Activated naive CD8-positive, alpha-beta T cell (primary cell): Measurements from ENCODE around the gene KCNAB2.

Source experiments
- H3K27ac Mint-ChIP-seq: one replicate; pipeline ENCODE4 v1.8.0; 2021; ENCODE audit warnings: mixed read lengths
- H3K27me3 Mint-ChIP-seq: one replicate; pipeline ENCODE4 v1.8.0; 2021; ENCODE audit warnings: mixed read lengths
- H3K36me3 Mint-ChIP-seq: one replicate; pipeline ENCODE4 v1.8.0; 2021; ENCODE audit warnings: mixed read lengths
- H3K4me1 Mint-ChIP-seq: one replicate; pipeline ENCODE4 v1.8.0; 2021; ENCODE audit warnings: low read depth, mixed read lengths
- H3K4me3 Mint-ChIP-seq: one replicate; pipeline ENCODE4 v1.8.0; 2021; ENCODE audit warnings: mild to moderate bottlenecking, mixed read lengths
- H3K9me3 Mint-ChIP-seq: one replicate; pipeline ENCODE4 v1.8.0; 2021; ENCODE audit warnings: low read depth, mixed read lengths

Gene KCNAB2

GRCh38 chr1:6086358-6086757, 40.7 kb downstream of the KCNAB2 start:
- peaks cover 2% of the 10 kb centered on the region for H3K36me3 Mint-ChIP-seq

GRCh38 chr1:6086762-6087376, 41.2 kb downstream of the KCNAB2 start:
- Mint-ChIP-seq H3K4me1 (no peaks in the 10 kb centered on the region), H3K4me3 (no peak overlapping the region), H3K9me3 (no peaks in the 10 kb centered on the region), H3K27ac (peak overlapping the region; percentile 28), H3K36me3 (peaks cover 2% of the 10 kb centered on the region), H3K27me3 (no peaks in the 10 kb centered on the region)

More at GRCh38 chr1:6086358-6086757, 40.7 kb downstream of the KCNAB2 start:
- Mint-ChIP-seq H3K4me3 (no peak overlapping the region), H3K27ac (no peak overlapping the region), H3K9me3 (no peaks in the 10 kb centered on the region), H3K4me1 (no peaks in the 10 kb centered on the region), H3K27me3 (no peaks in the 10 kb centered on the region)

GRCh38 chr1:6087377-6087772, 41.7 kb downstream of the KCNAB2 start:
- peaks cover 2% of the 10 kb centered on the region for H3K36me3 Mint-ChIP-seq
- no peaks in the 10 kb centered on the region for H3K4me1 Mint-ChIP-seq
- no peak overlapping the region for H3K27ac Mint-ChIP-seq

GRCh38 chr1:6087958-6088357, 42.3 kb downstream of the KCNAB2 start:
- no peak overlapping the region for H3K27ac Mint-ChIP-seq
- no peaks in the 10 kb centered on the region for H3K4me1 Mint-ChIP-seq
- H3K27me3 Mint-ChIP-seq = no peaks in the 10 kb centered on the region
- no peak overlapping the region for H3K4me3 Mint-ChIP-seq
- peaks cover 2% of the 10 kb centered on the region for H3K36me3 Mint-ChIP-seq
- no peaks in the 10 kb centered on the region for H3K9me3 Mint-ChIP-seq

More at GRCh38 chr1:6087377-6087772, 41.7 kb downstream of the KCNAB2 start:
- Mint-ChIP-seq H3K27me3 (no peaks in the 10 kb centered on the region), H3K4me3 (no peak overlapping the region), H3K9me3 (no peaks in the 10 kb centered on the region)

- H3K9me3 Mint-ChIP-seq = no peaks in the 10 kb centered on the region
- H3K4me3 Mint-ChIP-seq = no peak overlapping the region
- H3K4me1 Mint-ChIP-seq = no peaks in the 10 kb centered on the region
- H3K27ac Mint-ChIP-seq = no peak overlapping the region
- no peaks in the 10 kb centered on the region for H3K27me3 Mint-ChIP-seq
- H3K36me3 Mint-ChIP-seq = peaks cover 2% of the 10 kb centered on the region
Observed at GRCh38 chr1:6088956-6089355, 43.3 kb downstream of the KCNAB2 start.

- no peaks in the 10 kb centered on the region for H3K9me3 Mint-ChIP-seq
- H3K4me3 Mint-ChIP-seq = no peak overlapping the region
- H3K36me3 Mint-ChIP-seq = peaks cover 2% of the 10 kb centered on the region
- no peaks in the 10 kb centered on the region for H3K4me1 Mint-ChIP-seq
- H3K27ac Mint-ChIP-seq = no peak overlapping the region
- H3K27me3 Mint-ChIP-seq = no peaks in the 10 kb centered on the region
Observed at GRCh38 chr1:6090288-6090687, 44.6 kb downstream of the KCNAB2 start.

- H3K36me3 Mint-ChIP-seq = peaks cover 2% of the 10 kb centered on the region
- no peak overlapping the region for H3K4me3 Mint-ChIP-seq
- no peaks in the 10 kb centered on the region for H3K27me3 Mint-ChIP-seq
- H3K27ac Mint-ChIP-seq = no peak overlapping the region
- H3K4me1 Mint-ChIP-seq = no peaks in the 10 kb centered on the region
- no peaks in the 10 kb centered on the region for H3K9me3 Mint-ChIP-seq
Observed at GRCh38 chr1:6090996-6091822, 45.5 kb downstream of the KCNAB2 start.

- H3K27ac Mint-ChIP-seq = no peak overlapping the region
- H3K36me3 Mint-ChIP-seq = peaks cover 2% of the 10 kb centered on the region
- no peaks in the 10 kb centered on the region for H3K4me1 Mint-ChIP-seq
- no peaks in the 10 kb centered on the region for H3K9me3 Mint-ChIP-seq
- no peaks in the 10 kb centered on the region for H3K27me3 Mint-ChIP-seq
- H3K4me3 Mint-ChIP-seq = no peak overlapping the region
Observed at GRCh38 chr1:6091823-6092109, 46.1 kb downstream of the KCNAB2 start.

- Mint-ChIP-seq H3K27me3 (no peaks in the 10 kb centered on the region), H3K36me3 (peaks cover 2% of the 10 kb centered on the region), H3K27ac (no peak overlapping the region), H3K9me3 (no peaks in the 10 kb centered on the region), H3K4me3 (no peak overlapping the region), H3K4me1 (no peaks in the 10 kb centered on the region)
Observed at GRCh38 chr1:6092211-6092610, 46.5 kb downstream of the KCNAB2 start.

GRCh38 chr1:6093071-6093470, 47.4 kb downstream of the KCNAB2 start:
- H3K36me3 Mint-ChIP-seq = peaks cover 2% of the 10 kb centered on the region
- no peaks in the 10 kb centered on the region for H3K27me3 Mint-ChIP-seq
- no peak overlapping the region for H3K27ac Mint-ChIP-seq
- no peaks in the 10 kb centered on the region for H3K9me3 Mint-ChIP-seq
- no peaks in the 10 kb centered on the region for H3K4me1 Mint-ChIP-seq
- no peak overlapping the region for H3K4me3 Mint-ChIP-seq

GRCh38 chr1:6093611-6094010, 47.9 kb downstream of the KCNAB2 start:
- no peaks in the 10 kb centered on the region for H3K27me3 Mint-ChIP-seq
- no peak overlapping the region for H3K4me3 Mint-ChIP-seq
- no peaks in the 10 kb centered on the region for H3K4me1 Mint-ChIP-seq
- no peaks in the 10 kb centered on the region for H3K9me3 Mint-ChIP-seq
- no peak overlapping the region for H3K27ac Mint-ChIP-seq
- peaks cover 4% of the 10 kb centered on the region for H3K36me3 Mint-ChIP-seq

GRCh38 chr1:6094246-6094645, 48.6 kb downstream of the KCNAB2 start:
- Mint-ChIP-seq H3K27ac (no peak overlapping the region), H3K4me1 (no peaks in the 10 kb centered on the region), H3K27me3 (no peaks in the 10 kb centered on the region), H3K36me3 (peaks cover 4% of the 10 kb centered on the region), H3K9me3 (no peaks in the 10 kb centered on the region), H3K4me3 (no peak overlapping the region)

GRCh38 chr1:6094801-6095505, 49.3 kb downstream of the KCNAB2 start:
- no peaks in the 10 kb centered on the region for H3K9me3 Mint-ChIP-seq

GRCh38 chr1:6095511-6096242, 50.0 kb downstream of the KCNAB2 start:
- Mint-ChIP-seq H3K4me1 (peaks cover 2% of the 10 kb centered on the region), H3K27ac (no peak overlapping the region), H3K27me3 (no peaks in the 10 kb centered on the region), H3K36me3 (peaks cover 4% of the 10 kb centered on the region), H3K9me3 (no peaks in the 10 kb centered on the region), H3K4me3 (no peak overlapping the region)

More at GRCh38 chr1:6094801-6095505, 49.3 kb downstream of the KCNAB2 start:
- Mint-ChIP-seq H3K4me3 (no peak overlapping the region), H3K27ac (no peak overlapping the region), H3K4me1 (peaks cover 2% of the 10 kb centered on the region), H3K36me3 (peaks cover 4% of the 10 kb centered on the region), H3K27me3 (no peaks in the 10 kb centered on the region)
